Retinal pigment epithelial cell (primary cell): ENCODE measurements around the gene SCMH1.

Experiments
- DNase-seq: peaks from one replicate; pipeline ENCODE4 v3.0.0-alpha.2; 2010; ENCODE audit warnings: low read depth
- H3K4me3 ChIP-seq: 2 replicates; pipeline ENCODE4 v1.5.1; 2011; ENCODE audit warnings: mild to moderate bottlenecking, low read length, control low read depth, moderate library complexity
- CTCF ChIP-seq: conservative IDR thresholded peaks from 2 replicates; pipeline ENCODE4 v1.5.1; 2011; ENCODE audit warnings: low read depth, low read length, control low read depth, inconsistent platforms

Gene SCMH1

GRCh38 chr1:41241749-41242341, at the start of gene SCMH1:
Gene SCMH1 (minus strand): TSS chr1:41242306. CDS start chr1:41186133, 56,173 bp downstream.
- TF ChIP-seq CTCF = no peak
- DNase-seq = no peak
- peak within 1 kb of the TSS; percentile 53 for H3K4me3 ChIP-seq

DNA sequence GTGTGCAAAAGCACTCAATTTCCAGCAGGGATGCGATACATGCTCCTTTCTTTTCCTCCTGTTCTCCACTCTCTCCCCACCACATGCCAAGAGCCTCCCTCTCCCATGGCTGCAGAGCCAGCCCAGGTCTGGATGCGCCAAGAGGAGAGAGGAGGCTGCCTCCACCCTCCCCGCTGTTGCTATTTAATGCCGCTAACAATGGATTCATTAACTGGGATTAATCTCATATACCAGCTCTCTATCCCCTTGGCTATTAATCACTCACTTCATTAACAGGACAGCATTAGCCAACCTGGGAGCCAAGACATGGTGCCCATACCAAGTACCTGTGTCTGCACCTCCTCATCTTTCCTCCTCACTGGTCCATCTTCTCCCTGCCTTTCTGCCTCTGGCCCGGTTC, 49.1 kb upstream of the SCMH1 start:
- no peak overlapping the region for H3K4me3 ChIP-seq
- TF ChIP-seq CTCF = no peak
- no peak for DNase-seq

GRCh38 chr1:41289196-41289595, 47.1 kb upstream of the SCMH1 start:
- no peak for TF ChIP-seq CTCF
- DNase-seq = no peak
- no peak overlapping the region for H3K4me3 ChIP-seq

DNA sequence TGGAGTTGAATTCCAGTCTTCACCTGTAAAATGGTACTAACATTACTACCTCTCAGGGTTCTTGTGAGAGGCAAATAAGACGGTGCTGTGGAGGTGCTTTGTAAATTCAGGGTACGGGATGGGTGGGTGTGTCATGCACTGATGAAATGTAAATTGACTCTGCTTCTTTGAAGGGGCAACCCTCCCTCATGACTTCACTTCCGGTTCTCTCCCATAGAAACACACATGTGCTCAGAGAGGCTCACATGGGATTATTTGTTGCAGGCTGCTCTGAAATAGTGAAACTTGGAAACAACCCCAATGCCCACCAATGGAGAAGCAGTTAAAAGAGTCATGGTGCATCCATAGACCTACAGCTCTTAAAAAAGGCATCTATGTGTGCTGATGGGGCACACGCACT, 44.9 kb upstream of the SCMH1 start:
- H3K4me3 ChIP-seq = no peak overlapping the region
- DNase-seq = no peak
- no peak for TF ChIP-seq CTCF

- no peak for TF ChIP-seq CTCF
- DNase-seq = no peak
- no peak overlapping the region for H3K4me3 ChIP-seq
Observed at GRCh38 chr1:41286486-41286885, 44.4 kb upstream of the SCMH1 start.

DNA sequence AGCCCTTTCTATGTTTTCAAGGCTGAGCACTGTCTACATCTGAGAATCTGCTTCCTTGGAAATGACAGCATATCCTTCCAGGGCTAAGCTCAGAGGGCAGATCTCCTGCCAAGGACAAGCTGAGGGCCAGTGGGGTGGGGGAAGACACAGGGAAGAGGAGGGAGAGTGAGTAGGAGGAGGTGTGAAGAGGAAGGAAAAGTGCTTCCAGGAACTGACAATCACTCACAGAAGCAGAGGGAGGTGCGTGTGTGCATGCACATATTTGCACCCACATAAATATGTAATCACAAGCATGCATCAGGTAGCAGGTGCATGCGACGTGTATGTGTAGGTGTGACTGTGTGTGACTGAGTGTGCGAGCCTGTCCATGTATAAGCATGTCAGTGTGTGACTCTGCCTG, 43.7 kb upstream of the SCMH1 start:
- no peak for DNase-seq
- H3K4me3 ChIP-seq = no peak overlapping the region
- TF ChIP-seq CTCF = no peak

DNA sequence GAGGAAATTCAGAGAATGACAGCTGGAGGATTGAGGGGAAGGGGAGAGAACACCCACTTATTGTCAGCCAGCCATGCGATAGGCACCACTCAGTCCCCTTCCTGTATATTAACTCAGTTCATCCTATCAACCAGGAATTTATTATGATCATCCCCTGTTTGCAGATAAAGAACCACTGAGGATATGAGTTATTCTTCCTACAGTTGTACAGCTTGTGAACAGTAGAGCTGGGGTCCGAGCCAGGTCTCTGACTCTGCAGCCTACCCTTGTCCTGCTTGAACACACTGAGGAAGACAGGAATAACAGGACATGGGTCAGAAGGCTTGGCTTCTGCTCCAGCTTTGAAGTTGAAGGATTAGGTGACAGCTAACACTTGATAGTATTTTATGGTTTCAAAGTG, 42.0 kb upstream of the SCMH1 start:
- no peak for TF ChIP-seq CTCF
- DNase-seq = no peak
- H3K4me3 ChIP-seq = no peak overlapping the region
